Measurements from ENCODE around the gene ERC1. TPM values are rescaled to one million over a fixed set of nuclear protein-coding genes. Genes with fewer than 3 reads are reported as not detected.

The ERC1 gene
- total and polyA plus RNA-seq, 9 of the 15 experiments (the other 6 are each of a cell fraction or from before 2014, with no cell fraction given), result 0.74 to 11.8 (median 4.8) TPM

GRCh38 chr12:1234073-1234472 lies 243.1 kb downstream of the ERC1 start (continued):
- TF ChIP-seq, protein P1, sequence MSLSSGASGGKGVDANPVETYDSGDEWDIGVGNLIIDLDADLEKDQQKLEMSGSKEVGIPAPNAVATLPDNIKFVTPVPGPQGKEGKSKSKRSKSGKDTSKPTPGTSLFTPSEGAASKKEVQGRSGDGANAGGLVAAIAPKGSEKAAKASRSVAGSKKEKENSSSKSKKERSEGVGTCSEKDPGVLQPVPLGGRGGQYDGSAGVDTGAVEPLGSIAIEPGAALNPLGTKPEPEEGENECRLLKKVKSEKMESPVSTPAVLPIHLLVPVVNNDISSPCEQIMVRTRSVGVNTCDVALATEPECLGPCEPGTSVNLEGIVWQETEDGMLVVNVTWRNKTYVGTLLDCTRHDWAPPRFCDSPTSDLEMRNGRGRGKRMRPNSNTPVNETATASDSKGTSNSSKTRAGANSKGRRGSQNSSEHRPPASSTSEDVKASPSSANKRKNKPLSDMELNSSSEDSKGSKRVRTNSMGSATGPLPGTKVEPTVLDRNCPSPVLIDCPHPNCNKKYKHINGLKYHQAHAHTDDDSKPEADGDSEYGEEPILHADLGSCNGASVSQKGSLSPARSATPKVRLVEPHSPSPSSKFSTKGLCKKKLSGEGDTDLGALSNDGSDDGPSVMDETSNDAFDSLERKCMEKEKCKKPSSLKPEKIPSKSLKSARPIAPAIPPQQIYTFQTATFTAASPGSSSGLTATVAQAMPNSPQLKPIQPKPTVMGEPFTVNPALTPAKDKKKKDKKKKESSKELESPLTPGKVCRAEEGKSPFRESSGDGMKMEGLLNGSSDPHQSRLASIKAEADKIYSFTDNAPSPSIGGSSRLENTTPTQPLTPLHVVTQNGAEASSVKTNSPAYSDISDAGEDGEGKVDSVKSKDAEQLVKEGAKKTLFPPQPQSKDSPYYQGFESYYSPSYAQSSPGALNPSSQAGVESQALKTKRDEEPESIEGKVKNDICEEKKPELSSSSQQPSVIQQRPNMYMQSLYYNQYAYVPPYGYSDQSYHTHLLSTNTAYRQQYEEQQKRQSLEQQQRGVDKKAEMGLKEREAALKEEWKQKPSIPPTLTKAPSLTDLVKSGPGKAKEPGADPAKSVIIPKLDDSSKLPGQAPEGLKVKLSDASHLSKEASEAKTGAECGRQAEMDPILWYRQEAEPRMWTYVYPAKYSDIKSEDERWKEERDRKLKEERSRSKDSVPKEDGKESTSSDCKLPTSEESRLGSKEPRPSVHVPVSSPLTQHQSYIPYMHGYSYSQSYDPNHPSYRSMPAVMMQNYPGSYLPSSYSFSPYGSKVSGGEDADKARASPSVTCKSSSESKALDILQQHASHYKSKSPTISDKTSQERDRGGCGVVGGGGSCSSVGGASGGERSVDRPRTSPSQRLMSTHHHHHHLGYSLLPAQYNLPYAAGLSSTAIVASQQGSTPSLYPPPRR (CRISPR knock-in tag; IDR thresholded peaks at IDR 0.05; ENCODE audit: borderline replicate concordance), result no peak
- TF ChIP-seq SNRNP70 (optimal IDR thresholded peaks at IDR 0.05; ENCODE audit: low read depth, low read length) (no peak), ZBTB2 (IDR thresholded peaks at IDR 0.05) (no peak), IFI16 (CRISPR knock-in tag; IDR thresholded peaks at IDR 0.05) (no peak), VEZF1 (CRISPR knock-in tag; IDR thresholded peaks at IDR 0.05) (no peak), SMC3 (conservative IDR thresholded peaks at IDR 0.05; ENCODE audit: insufficient read depth, low read depth, low read length) (no peak), SMARCA5 (IDR thresholded peaks at IDR 0.05) (no peak), ZBTB17 (CRISPR knock-in tag; IDR thresholded peaks at IDR 0.05) (no peak)

All from K562 (cell line).